B cell (primary cell): Measurements from ENCODE around the gene DGKE. TPM values are rescaled to one million over a fixed set of nuclear protein-coding genes. Genes with fewer than 3 reads are reported as not detected.

Experiments
- ATAC-seq: fragments of 200-7000 bp; cut with Tn5 transposase; one replicate; pipeline ENCODE4 v1.10.0; 2021; ENCODE audit warnings: low read depth, mild to moderate bottlenecking, moderate number of reproducible peaks, moderate library complexity
- CTCF ChIA-PET: fragments of 350-600 bp; sonication (Branson Sonifier 250); formaldehyde crosslinking; loops from one replicate; lab custom pipeline; 2021; ENCODE audit warnings: antibody characterized with exemption, inconsistent platforms; lab: Charles Lee
- POLR2A ChIA-PET: fragments of 350-600 bp; sonication (Branson Sonifier 250); formaldehyde crosslinking; loops from one replicate; lab custom pipeline; 2021; ENCODE audit warnings: antibody characterized with exemption; lab: Charles Lee
- DNase-seq: peaks from one replicate; pipeline ENCODE4 v3.0.0; 2013
- H2AFZ ChIP-seq: 2 replicates; pipeline ENCODE4 v1.6.1; 2012; ENCODE audit warnings: mild to moderate bottlenecking, low read depth, low read length; ENCODE audit not compliant: insufficient read depth, poor library complexity, severe bottlenecking
- H3K27ac ChIP-seq, 2 donors: 1 replicate in 1 of 2; 2 replicates in 1 of 2; pipeline ENCODE4 v1.5.1; 2012 to 2013; ENCODE audit warnings: low read length in 2 of 2, mild to moderate bottlenecking in 2 of 2, moderate library complexity in 1 of 2
- H3K27me3 ChIP-seq, 4 experiments: fragments of 200-600 bp in 1 of 4; sonication (generic) in 1 of 4; replicated peaks in 1 of 4; 1 replicate in 2 of 4; 2 replicates in 2 of 4; pipeline versions ENCODE4 v1.6.1 to v1.7.0; 2013 to 2016; ENCODE audit warnings: low read length in 3 of 4, mild to moderate bottlenecking in 2 of 4, mixed read lengths in 1 of 4, moderate library complexity in 1 of 4; ENCODE audit not compliant: insufficient read depth in 4 of 4, control insufficient read depth in 3 of 4; ENCODE audit errors: control extremely low read depth in 1 of 4
- H3K36me3 ChIP-seq, 2 experiments: replicated peaks in 1 of 2; 1 replicate in 1 of 2; 2 replicates in 1 of 2; pipeline versions ENCODE4 v1.6.1 to v1.7.1; 2013; ENCODE audit warnings: low read length in 1 of 2; ENCODE audit not compliant: insufficient read depth in 2 of 2, control insufficient read depth in 1 of 2; ENCODE audit errors: control extremely low read depth in 1 of 2, extremely low read depth in 1 of 2
- H3K4me1 ChIP-seq, 2 donors: fragments of 200-600 bp in 1 of 2; sonication (generic) in 1 of 2; 1 replicate in 1 of 2; 2 replicates in 1 of 2; pipeline versions ENCODE4 v1.5.1 to v1.6.1; 2013 to 2017; ENCODE audit warnings: low read length in 2 of 2; ENCODE audit not compliant: control insufficient read depth in 2 of 2, insufficient read depth in 2 of 2
- H3K4me2 ChIP-seq: replicated peaks from 2 replicates; pipeline ENCODE3; 2012; ENCODE audit warnings: mild to moderate bottlenecking, low read depth, low read length; ENCODE audit not compliant: poor library complexity, severe bottlenecking
- H3K4me3 ChIP-seq, 5 experiments: fragments of 200-600 bp in 1 of 5; sonication (generic) in 1 of 5; 1 replicate in 3 of 5; 2 replicates in 2 of 5; pipeline versions ENCODE4 v1.5.1 to v1.7.0; 2011 to 2016; ENCODE audit warnings: low read length in 4 of 5, mild to moderate bottlenecking in 4 of 5, low read depth in 2 of 5, control low read depth in 1 of 5, moderate library complexity in 1 of 5; ENCODE audit not compliant: insufficient read depth in 1 of 5; ENCODE audit errors: control extremely low read depth in 1 of 5, extremely low read depth in 1 of 5
- H3K79me2 ChIP-seq: fragments of 200-600 bp; sonication (generic); one replicate; pipeline ENCODE4 v1.6.0; 2016; ENCODE audit warnings: low read length; ENCODE audit not compliant: control insufficient read depth, insufficient read depth
- H3K9ac ChIP-seq: fragments of 200-600 bp; sonication (generic); 2 replicates; pipeline ENCODE4 v1.6.1; 2017; ENCODE audit warnings: mild to moderate bottlenecking, low read length, moderate library complexity
- H3K9me3 ChIP-seq, 3 donors: one replicate each; pipeline versions ENCODE4 v1.6.1 to v1.7.1; 2013; ENCODE audit warnings: low read length in 2 of 3; ENCODE audit not compliant: control insufficient read depth in 2 of 3, insufficient read depth in 1 of 3; ENCODE audit errors: control extremely low read depth in 1 of 3
- H4K20me1 ChIP-seq: 2 replicates; pipeline ENCODE4 v1.6.0; 2012; ENCODE audit warnings: mild to moderate bottlenecking, low read length; ENCODE audit not compliant: insufficient read depth, control insufficient read depth, poor library complexity, severe bottlenecking
- H3K27ac Mint-ChIP-seq: one replicate; pipeline ENCODE4 v1.8.0; 2021; ENCODE audit warnings: mixed read lengths
- H3K27me3 Mint-ChIP-seq: one replicate; pipeline ENCODE4 v1.8.0; 2021; ENCODE audit warnings: mixed read lengths
- H3K4me1 Mint-ChIP-seq: one replicate; pipeline ENCODE4 v1.8.0; 2021; ENCODE audit warnings: mixed read lengths
- H3K4me3 Mint-ChIP-seq: one replicate; pipeline ENCODE4 v1.8.0; 2021; ENCODE audit warnings: mixed read lengths
- H3K9me3 Mint-ChIP-seq: one replicate; pipeline ENCODE4 v1.8.0; 2022; ENCODE audit warnings: mixed read lengths; ENCODE audit not compliant: insufficient read depth
- EZH2 ChIP-seq: IDR thresholded peaks from 2 replicates; pipeline ENCODE4 v1.6.1; 2012; ENCODE audit warnings: borderline replicate concordance, low read depth, mild to moderate bottlenecking, moderate library complexity, low read length; ENCODE audit not compliant: insufficient read depth, poor library complexity, severe bottlenecking
- WGBS: methylation state at CpG from one replicate; pipeline ENCODE4 v1.1.5; 2013; ENCODE audit warnings: missing lambda C conversion rate; ENCODE audit not compliant: insufficient coverage; 5-methylcytosine and 5-hydroxymethylcytosine counted together
- intact Hi-C: fragments of 100-400 bp; cut with micrococcal nuclease; formaldehyde crosslinking; loops from one replicate; pipeline ENCODE4 v1.10.0; 2022
- polyA plus RNA-seq: library from polyadenylated mRNA; depleted of rRNA; stranded (reverse); fragments of >200 nt; gene quantifications from 2 replicates; pipeline ENCODE4 v1.2.3, GENCODE V29; 2012
- total RNA-seq, 2 donors: library from RNA; stranded (reverse); fragments of 120-200 nt in 1 of 2; gene quantifications; 1 replicate in 1 of 2; 2 replicates in 1 of 2; pipeline versions ENCODE4 v1.2.3 to v1.2.4, GENCODE V29; 2013 to 2022
- TF ChIP-seq, protein P1 (sequence below): fragments of 200-600 bp; IDR thresholded peaks from one replicate; pipeline ENCODE4 v1.8.0; 2022; ENCODE audit warnings: antibody characterized with exemption, mild to moderate bottlenecking

DGKE gene
- total and polyA plus RNA-seq, 2 donors (not counting 1 experiment from before 2014, with no cell fraction given) = 8.9 to 28.1 TPM

GRCh38 chr17:56817066-56817465, 16.9 kb upstream of the DGKE start:
- no peak for DNase-seq
- H3K79me2 ChIP-seq = peaks cover 11% of the 10 kb centered on the region
- ATAC-seq = no peak
- H3K9me3 Mint-ChIP-seq = no peaks in the 10 kb centered on the region
- no peaks in the 10 kb centered on the region for H3K36me3 ChIP-seq
- intact Hi-C loops = loop anchor here (10.0 kb wide), 1 partner anchor 48 kb away; no protein-coding TSS in a partner anchor
- H3K27me3 ChIP-seq = no peaks in the 10 kb centered on the region
- H4K20me1 ChIP-seq = no peaks in the 10 kb centered on the region
- ChIA-PET CTCF (interaction anchor here (0.7 to 7.4 kb wide), 8 partner anchors 10 to 1497 kb away, joined by 3 to 151 read pairs (median 4); partner anchors contain the start of genes C17orf67, DGKE and TRIM25), POLR2A (no interaction called here)
- no peak overlapping the region for H3K4me2 ChIP-seq
- H3K4me1 ChIP-seq = peaks cover 3 to 6% of the 10 kb centered on the region in 2 donors
- no peak overlapping the region for H3K4me3 ChIP-seq
- no peaks in the 10 kb centered on the region for H3K9me3 ChIP-seq
- H3K27me3 Mint-ChIP-seq = no peaks in the 10 kb centered on the region
- no peak overlapping the region for H3K4me3 Mint-ChIP-seq
- no peak overlapping the region for H2AFZ ChIP-seq
- peaks cover 4% of the 10 kb centered on the region for H3K4me1 Mint-ChIP-seq
- H3K9ac ChIP-seq = no peak overlapping the region
- no peak overlapping the region for H3K27ac Mint-ChIP-seq
- TF ChIP-seq, protein P1, sequence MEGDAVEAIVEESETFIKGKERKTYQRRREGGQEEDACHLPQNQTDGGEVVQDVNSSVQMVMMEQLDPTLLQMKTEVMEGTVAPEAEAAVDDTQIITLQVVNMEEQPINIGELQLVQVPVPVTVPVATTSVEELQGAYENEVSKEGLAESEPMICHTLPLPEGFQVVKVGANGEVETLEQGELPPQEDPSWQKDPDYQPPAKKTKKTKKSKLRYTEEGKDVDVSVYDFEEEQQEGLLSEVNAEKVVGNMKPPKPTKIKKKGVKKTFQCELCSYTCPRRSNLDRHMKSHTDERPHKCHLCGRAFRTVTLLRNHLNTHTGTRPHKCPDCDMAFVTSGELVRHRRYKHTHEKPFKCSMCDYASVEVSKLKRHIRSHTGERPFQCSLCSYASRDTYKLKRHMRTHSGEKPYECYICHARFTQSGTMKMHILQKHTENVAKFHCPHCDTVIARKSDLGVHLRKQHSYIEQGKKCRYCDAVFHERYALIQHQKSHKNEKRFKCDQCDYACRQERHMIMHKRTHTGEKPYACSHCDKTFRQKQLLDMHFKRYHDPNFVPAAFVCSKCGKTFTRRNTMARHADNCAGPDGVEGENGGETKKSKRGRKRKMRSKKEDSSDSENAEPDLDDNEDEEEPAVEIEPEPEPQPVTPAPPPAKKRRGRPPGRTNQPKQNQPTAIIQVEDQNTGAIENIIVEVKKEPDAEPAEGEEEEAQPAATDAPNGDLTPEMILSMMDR = no peak
- no peak for TF ChIP-seq EZH2
- H3K27ac ChIP-seq = no peak overlapping the region

DNA sequence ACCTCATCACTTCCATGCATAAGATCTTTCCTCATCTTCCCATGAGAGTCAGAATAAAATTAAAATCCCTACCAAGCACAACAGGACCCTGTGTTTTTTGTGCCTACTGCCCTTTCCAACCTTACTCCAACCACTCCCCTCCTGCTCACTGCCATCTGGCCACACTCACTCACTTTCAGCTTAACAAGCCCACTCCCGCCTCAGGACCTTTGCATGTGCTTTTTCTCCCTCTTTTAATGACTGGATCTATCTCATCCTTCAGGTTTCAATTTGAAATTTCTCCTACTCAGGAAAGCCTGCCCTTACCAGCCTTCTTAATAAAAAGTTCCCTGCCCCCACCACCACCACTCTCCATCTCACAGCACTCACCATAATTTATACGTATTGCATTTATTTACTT, 14.9 kb upstream of the DGKE start:
- Histone ChIP-seq H3K4me1 (peaks cover 3 to 6% of the 10 kb centered on the region in 2 donors), H3K9ac (no peak overlapping the region), H3K27ac (no peak overlapping the region), H3K4me2 (no peak overlapping the region), H3K79me2 (peaks cover 13% of the 10 kb centered on the region), H3K36me3 (no peaks in the 10 kb centered on the region), H3K9me3 (no peaks in the 10 kb centered on the region), H3K4me3 (no peak overlapping the region), H3K27me3 (no peaks in the 10 kb centered on the region), H2AFZ (peak overlapping the region; percentile 41), H4K20me1 (no peaks in the 10 kb centered on the region)
- Mint-ChIP-seq H3K27ac (no peak overlapping the region), H3K4me3 (no peak overlapping the region), H3K27me3 (no peaks in the 10 kb centered on the region), H3K9me3 (no peaks in the 10 kb centered on the region), H3K4me1 (peaks cover 4% of the 10 kb centered on the region)
- ATAC-seq (no peak), DNase-seq (no peak)
- TF ChIP-seq, protein P1 = no peak
- TF ChIP-seq EZH2 = no peak
- ChIA-PET CTCF (interaction anchor here (0.6 to 7.4 kb wide), 21 partner anchors 9 to 1016 kb away, joined by 3 to 151 read pairs (median 4); partner anchors contain the start of genes C17orf67, COIL, DGKE and SCPEP1), POLR2A (no interaction called here)
- intact Hi-C loops = loop anchor here (1.0 to 10.0 kb wide), 3 partner anchors 14 to 121 kb away; partner anchors contain the start of gene C17orf67
- 100% methylated on average over 1 of the region's 2 CpGs for WGBS
